ENCODE data around the gene CPNE9. TPM values are rescaled to one million over a fixed set of nuclear protein-coding genes. Genes with fewer than 3 reads are reported as not detected.

Gene CPNE9
- total and polyA plus RNA-seq, 2 of the 13 experiments (the other 11 are each of a cell fraction or from before 2014, with no cell fraction given), result 0.20 TPM; not detected in 1

- TF ChIP-seq TEF (CRISPR knock-in tag; IDR thresholded peaks at IDR 0.05) (no peak), NR2C2 (CRISPR knock-in tag; IDR thresholded peaks at IDR 0.05; ENCODE audit: borderline replicate concordance) (peak; percentile 67), RAD51 (IDR thresholded peaks at IDR 0.05; ENCODE audit: borderline replicate concordance) (no peak), NCOA5 (CRISPR knock-in tag; IDR thresholded peaks at IDR 0.05) (no peak), GTF2F1 (IDR thresholded peaks at IDR 0.05; ENCODE audit: low read length) (no peak), SYNCRIP (IDR thresholded peaks at IDR 0.05; ENCODE audit: insufficient read depth, low read depth, low read length) (no peak), PHF20 (CRISPR knock-in tag; IDR thresholded peaks at IDR 0.05) (peak; percentile 72; the same call in 1 of the 2 replicates), ZNF83 (CRISPR knock-in tag; IDR thresholded peaks at IDR 0.05; ENCODE audit: borderline replicate concordance) (0 out of 2 replicates have a peak, but pooled peaks have one; percentile 79), PRDM15 (CRISPR knock-in tag; IDR thresholded peaks at IDR 0.05) (no peak), NKX3-1 (CRISPR knock-in tag; IDR thresholded peaks at IDR 0.05) (no peak), SOX6 (IDR thresholded peaks at IDR 0.05) (no peak), SOX6 (CRISPR knock-in tag; IDR thresholded peaks at IDR 0.05) (no peak; the same call in none of the 2 replicates), ZNF574 (CRISPR knock-in tag; IDR thresholded peaks at IDR 0.05) (peak; percentile 65; the same call in 1 of the 2 replicates), ZBTB3 (CRISPR knock-in tag; IDR thresholded peaks at IDR 0.05; ENCODE audit: borderline replicate concordance, low read depth) (peak; percentile 59; the same call in 1 of the 2 replicates), SATB2 (CRISPR knock-in tag; IDR thresholded peaks at IDR 0.05) (no peak), SP140L (CRISPR knock-in tag; IDR thresholded peaks at IDR 0.05; ENCODE audit: borderline replicate concordance) (no peak)
- TF ChIP-seq, protein P1, sequence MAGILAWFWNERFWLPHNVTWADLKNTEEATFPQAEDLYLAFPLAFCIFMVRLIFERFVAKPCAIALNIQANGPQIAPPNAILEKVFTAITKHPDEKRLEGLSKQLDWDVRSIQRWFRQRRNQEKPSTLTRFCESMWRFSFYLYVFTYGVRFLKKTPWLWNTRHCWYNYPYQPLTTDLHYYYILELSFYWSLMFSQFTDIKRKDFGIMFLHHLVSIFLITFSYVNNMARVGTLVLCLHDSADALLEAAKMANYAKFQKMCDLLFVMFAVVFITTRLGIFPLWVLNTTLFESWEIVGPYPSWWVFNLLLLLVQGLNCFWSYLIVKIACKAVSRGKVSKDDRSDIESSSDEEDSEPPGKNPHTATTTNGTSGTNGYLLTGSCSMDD (CRISPR knock-in tag; IDR thresholded peaks at IDR 0.05), result no peak
- TF ChIP-seq, protein P2, sequence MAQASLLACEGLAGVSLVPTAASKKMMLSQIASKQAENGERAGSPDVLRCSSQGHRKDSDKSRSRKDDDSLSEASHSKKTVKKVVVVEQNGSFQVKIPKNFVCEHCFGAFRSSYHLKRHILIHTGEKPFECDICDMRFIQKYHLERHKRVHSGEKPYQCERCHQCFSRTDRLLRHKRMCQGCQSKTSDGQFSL (CRISPR knock-in tag; IDR thresholded peaks at IDR 0.05), result no peak
- TF ChIP-seq, protein P3, sequence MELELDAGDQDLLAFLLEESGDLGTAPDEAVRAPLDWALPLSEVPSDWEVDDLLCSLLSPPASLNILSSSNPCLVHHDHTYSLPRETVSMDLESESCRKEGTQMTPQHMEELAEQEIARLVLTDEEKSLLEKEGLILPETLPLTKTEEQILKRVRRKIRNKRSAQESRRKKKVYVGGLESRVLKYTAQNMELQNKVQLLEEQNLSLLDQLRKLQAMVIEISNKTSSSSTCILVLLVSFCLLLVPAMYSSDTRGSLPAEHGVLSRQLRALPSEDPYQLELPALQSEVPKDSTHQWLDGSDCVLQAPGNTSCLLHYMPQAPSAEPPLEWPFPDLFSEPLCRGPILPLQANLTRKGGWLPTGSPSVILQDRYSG (CRISPR knock-in tag; IDR thresholded peaks at IDR 0.05), result 0 out of 2 replicates have a peak, but pooled peaks have one; percentile 32
Measured at GRCh38 chr3:9749645-9750555, 46.3 kb downstream of the CPNE9 start, which contains the start of gene OGG1 (continued).

Measured in HepG2 (cell line).